ENCODE data around the gene RASSF8.

- TF ChIP-seq POLR2A (IDR thresholded peaks at IDR 0.05; ENCODE audit: control extremely low read depth in 1 of 2, low read depth in 2 of 2, low read length in 2 of 2): no peak
- TF ChIP-seq, protein P1, sequence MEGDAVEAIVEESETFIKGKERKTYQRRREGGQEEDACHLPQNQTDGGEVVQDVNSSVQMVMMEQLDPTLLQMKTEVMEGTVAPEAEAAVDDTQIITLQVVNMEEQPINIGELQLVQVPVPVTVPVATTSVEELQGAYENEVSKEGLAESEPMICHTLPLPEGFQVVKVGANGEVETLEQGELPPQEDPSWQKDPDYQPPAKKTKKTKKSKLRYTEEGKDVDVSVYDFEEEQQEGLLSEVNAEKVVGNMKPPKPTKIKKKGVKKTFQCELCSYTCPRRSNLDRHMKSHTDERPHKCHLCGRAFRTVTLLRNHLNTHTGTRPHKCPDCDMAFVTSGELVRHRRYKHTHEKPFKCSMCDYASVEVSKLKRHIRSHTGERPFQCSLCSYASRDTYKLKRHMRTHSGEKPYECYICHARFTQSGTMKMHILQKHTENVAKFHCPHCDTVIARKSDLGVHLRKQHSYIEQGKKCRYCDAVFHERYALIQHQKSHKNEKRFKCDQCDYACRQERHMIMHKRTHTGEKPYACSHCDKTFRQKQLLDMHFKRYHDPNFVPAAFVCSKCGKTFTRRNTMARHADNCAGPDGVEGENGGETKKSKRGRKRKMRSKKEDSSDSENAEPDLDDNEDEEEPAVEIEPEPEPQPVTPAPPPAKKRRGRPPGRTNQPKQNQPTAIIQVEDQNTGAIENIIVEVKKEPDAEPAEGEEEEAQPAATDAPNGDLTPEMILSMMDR (IDR thresholded peaks at IDR 0.05; ENCODE audit: control extremely low read depth in 1 of 3, insufficient read depth in 1 of 3, low read depth in 1 of 3, low read length in 3 of 3): no peak
- no peak for TF ChIP-seq EGR1 (IDR thresholded peaks at IDR 0.05; ENCODE audit: borderline replicate concordance, low read depth, low read length)
Measured at GRCh38 chr12:26026713-26027112, 68.2 kb downstream of the RASSF8 start.
